ENCODE data around the gene FLT4. TPM values are rescaled to one million over a fixed set of nuclear protein-coding genes. Genes with fewer than 3 reads are reported as not detected.

Gene FLT4
- total and polyA plus RNA-seq, 2 experiments from 2014 or later, result 3.9 to 9.0 TPM

DNA sequence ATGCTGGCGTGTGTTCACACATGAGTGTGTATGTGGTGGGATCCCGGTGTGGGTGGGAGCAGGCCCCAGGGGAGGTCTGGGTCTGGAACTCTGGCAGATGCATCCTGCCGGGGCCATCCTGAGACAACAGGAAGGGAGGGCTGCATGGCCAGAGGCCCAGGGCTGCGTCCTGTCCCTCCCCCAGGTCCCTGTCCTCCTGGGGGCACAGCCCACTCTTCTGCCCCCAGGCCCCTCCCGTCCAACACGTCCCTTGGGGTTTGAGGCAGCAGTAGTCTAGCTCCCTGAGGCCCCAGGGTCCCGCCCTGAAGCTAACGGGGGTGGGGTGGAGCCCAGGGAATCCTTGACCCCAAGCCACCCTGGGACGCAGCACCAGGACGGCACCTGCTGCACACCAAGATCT lies 16.6 kb downstream of the FLT4 start:
- H3K27me3 ChIP-seq, result no peaks in the 10 kb centered on the region
- no peak overlapping the region for H3K27ac ChIP-seq
- DNase-seq (ENCODE audit: low read depth in 1 of 2, low spot score in 1 of 2), result no peak
- H3K4me1 ChIP-seq (ENCODE audit: low read depth), result peaks cover 4% of the 10 kb centered on the region
- TF ChIP-seq, protein P1, sequence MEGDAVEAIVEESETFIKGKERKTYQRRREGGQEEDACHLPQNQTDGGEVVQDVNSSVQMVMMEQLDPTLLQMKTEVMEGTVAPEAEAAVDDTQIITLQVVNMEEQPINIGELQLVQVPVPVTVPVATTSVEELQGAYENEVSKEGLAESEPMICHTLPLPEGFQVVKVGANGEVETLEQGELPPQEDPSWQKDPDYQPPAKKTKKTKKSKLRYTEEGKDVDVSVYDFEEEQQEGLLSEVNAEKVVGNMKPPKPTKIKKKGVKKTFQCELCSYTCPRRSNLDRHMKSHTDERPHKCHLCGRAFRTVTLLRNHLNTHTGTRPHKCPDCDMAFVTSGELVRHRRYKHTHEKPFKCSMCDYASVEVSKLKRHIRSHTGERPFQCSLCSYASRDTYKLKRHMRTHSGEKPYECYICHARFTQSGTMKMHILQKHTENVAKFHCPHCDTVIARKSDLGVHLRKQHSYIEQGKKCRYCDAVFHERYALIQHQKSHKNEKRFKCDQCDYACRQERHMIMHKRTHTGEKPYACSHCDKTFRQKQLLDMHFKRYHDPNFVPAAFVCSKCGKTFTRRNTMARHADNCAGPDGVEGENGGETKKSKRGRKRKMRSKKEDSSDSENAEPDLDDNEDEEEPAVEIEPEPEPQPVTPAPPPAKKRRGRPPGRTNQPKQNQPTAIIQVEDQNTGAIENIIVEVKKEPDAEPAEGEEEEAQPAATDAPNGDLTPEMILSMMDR (IDR thresholded peaks at IDR 0.05; ENCODE audit: low read depth, low read length), result no peak
- H3K4me3 ChIP-seq, result no peak overlapping the region
- no peaks in the 10 kb centered on the region for H3K36me3 ChIP-seq
- H3K9me3 ChIP-seq (ENCODE audit: low read depth), result no peaks in the 10 kb centered on the region

DNA sequence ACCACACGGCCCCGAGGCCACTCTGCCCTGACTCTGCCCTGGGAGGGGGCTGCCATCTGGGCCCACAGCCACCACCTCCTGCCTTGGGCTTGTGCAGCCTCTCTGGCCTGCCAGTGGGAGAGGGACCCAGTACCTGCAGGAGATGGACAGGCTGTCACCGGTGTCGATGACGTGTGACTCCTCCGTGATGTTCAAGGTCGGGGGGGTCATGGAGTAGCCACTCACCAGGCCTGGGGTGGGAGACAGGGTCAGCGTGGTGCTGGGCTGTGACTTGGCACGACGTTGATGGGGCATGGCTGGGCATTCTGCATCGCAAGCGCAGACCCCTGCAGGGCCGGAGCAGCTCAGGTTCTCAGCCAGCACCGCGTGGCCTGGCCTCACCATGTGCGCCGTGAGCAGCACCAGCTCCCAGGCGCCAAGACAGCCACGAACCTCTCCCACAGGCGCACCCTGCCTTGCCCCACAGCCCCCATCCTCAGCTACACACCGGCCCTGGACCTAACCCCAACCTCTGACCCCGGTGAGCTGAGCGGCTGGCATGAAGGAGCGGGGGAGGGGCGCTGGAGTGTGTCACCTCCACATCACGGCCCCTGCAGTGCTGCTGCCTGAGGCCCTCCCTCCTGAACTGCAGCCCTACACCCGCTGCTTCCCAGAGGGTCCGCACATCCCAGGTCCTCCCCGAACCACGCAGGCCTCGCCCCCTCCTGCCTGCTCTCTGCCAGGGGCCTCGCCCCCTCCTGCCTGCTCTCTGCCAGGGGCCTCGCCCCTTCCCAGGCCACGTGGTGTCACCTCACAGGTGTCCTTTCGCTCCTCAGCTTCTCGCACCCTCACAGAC lies 17.6 kb downstream of the FLT4 start:
- H3K36me3 ChIP-seq, result no peaks in the 10 kb centered on the region
- peaks cover 4% of the 10 kb centered on the region for H3K4me1 ChIP-seq (ENCODE audit: low read depth)
- H3K4me3 ChIP-seq, result no peak overlapping the region
- TF ChIP-seq, protein P1 (IDR thresholded peaks at IDR 0.05; ENCODE audit: low read depth, low read length), result no peak
- H3K9me3 ChIP-seq (ENCODE audit: low read depth), result no peaks in the 10 kb centered on the region
- H3K27ac ChIP-seq, result no peak overlapping the region
- no peaks in the 10 kb centered on the region for H3K27me3 ChIP-seq
- no peak for DNase-seq (ENCODE audit: low read depth in 1 of 2, low spot score in 1 of 2)

DNA sequence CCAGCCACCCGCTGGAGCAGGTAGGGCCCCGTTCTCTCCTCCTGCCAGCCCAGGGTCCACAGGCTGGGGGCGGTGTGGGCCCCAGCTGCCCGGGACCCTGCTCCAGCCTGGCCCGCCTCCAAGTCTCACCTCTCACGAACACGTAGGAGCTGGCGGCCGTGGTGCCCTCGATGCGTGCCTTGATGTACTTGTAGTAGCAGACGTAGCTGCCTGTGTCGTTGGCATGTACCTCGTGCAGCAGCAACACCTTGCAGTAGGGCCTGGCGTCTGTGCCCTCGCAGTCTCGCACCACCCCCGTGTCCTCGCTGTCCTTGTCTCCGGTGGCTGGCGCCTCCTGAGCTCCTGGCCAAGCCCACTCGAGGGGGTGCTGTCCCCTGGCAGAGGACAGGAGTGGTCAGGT lies 19.0 kb downstream of the FLT4 start:
- no peak for DNase-seq (ENCODE audit: low read depth in 1 of 2, low spot score in 1 of 2)
- no peaks in the 10 kb centered on the region for H3K27me3 ChIP-seq
- no peaks in the 10 kb centered on the region for H3K36me3 ChIP-seq
- peaks cover 4% of the 10 kb centered on the region for H3K4me1 ChIP-seq (ENCODE audit: low read depth)
- TF ChIP-seq, protein P1 (IDR thresholded peaks at IDR 0.05; ENCODE audit: low read depth, low read length), result no peak
- H3K9me3 ChIP-seq (ENCODE audit: low read depth), result no peaks in the 10 kb centered on the region
- H3K4me3 ChIP-seq, result no peak overlapping the region
- H3K27ac ChIP-seq, result no peak overlapping the region

DNA sequence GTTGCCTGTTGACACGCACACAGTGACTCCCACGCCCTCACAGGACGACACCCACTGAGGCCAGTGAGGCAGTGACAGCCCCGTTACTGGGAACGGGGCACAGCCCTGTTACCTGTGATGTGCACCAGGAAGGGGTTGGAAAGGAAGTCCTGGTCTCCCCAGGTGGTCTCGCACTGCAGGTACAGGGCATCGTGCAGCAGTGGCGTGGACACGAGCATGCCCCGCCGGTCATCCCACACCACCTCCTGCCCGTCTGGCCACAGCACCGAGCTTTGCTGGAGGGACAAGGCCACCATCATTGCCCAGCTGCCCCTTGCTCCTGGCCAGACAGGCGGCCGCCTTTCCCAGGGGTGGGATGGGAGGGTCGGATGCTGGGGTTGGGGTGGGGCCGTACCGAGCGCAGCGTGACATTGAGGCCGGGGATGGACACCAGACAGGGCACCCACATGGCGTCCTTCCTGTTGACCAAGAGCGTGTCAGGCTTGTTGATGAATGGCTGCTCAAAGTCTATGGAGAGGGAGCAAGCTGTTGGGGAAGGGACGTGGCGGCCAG lies 19.5 kb downstream of the FLT4 start:
- Histone ChIP-seq H3K4me1 (ENCODE audit: low read depth) (peaks cover 4% of the 10 kb centered on the region), H3K36me3 (no peaks in the 10 kb centered on the region), H3K27ac (no peak overlapping the region), H3K9me3 (ENCODE audit: low read depth) (no peaks in the 10 kb centered on the region), H3K4me3 (no peak overlapping the region), H3K27me3 (no peaks in the 10 kb centered on the region)
- no peak for DNase-seq (ENCODE audit: low read depth in 1 of 2, low spot score in 1 of 2)
- TF ChIP-seq, protein P1 (IDR thresholded peaks at IDR 0.05; ENCODE audit: low read depth, low read length), result no peak

DNA sequence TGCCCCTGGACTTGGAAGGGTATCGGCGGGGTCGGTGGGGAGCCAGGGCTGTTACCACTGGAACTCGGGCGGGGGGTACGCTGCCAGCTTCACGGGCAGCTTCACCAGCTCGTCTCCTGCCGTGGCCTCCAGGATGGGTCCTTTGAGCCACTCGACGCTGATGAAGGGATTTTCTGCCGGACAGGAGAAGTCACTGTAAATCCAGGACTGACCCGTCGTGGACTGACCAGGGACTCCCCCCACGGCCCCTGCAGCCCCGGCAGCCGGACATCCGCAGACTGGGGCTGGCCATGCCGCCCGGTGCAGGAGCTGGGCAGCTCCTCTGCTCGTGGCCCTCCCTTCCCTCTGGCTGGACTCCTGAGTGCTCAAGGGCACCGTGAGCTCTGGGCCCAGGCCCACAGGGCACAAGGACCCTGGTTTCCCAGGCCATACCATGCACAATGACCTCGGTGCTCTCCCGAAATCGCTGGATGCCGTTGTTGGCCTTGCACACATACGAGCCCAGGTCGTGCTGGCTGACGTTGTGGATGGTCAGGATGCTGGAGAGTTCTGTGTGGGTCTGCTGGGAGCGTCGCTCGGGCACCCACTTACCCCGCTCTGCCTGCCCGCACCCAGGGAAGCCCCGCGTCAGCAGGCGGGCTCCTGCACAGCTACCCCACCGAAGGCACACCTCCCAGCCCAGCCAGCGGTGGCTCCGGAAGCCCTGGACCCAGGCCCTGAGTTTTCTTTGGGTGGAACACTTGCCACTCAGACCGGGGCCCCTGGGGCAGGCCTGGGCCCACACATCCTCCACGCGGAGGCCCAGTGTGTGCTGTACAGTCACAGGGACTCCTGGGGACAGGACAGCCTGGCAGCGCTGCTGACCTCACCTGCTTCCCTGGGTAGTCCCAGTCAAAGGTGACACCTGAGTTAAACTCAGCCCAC lies 20.3 kb downstream of the FLT4 start:
- Histone ChIP-seq H3K4me3 (no peak overlapping the region), H3K4me1 (ENCODE audit: low read depth) (peaks cover 4% of the 10 kb centered on the region), H3K9me3 (ENCODE audit: low read depth) (no peaks in the 10 kb centered on the region), H3K27ac (no peak overlapping the region), H3K27me3 (no peaks in the 10 kb centered on the region), H3K36me3 (no peaks in the 10 kb centered on the region)
- DNase-seq (ENCODE audit: low read depth in 1 of 2, low spot score in 1 of 2), result no peak
- TF ChIP-seq, protein P1 (IDR thresholded peaks at IDR 0.05; ENCODE audit: low read depth, low read length), result no peak
